RWPE1 (cell line): ENCODE data around the gene CELF4.

Source experiments
- CTCF ChIA-PET: fragments of 350-600 bp; sonication (Branson Sonifier 250); formaldehyde crosslinking; extraction: SDS; loops from one replicate; lab custom pipeline; 2021; lab: Yijun Ruan, JAX
- POLR2A ChIA-PET: fragments of 400-600 bp; formaldehyde crosslinking; extraction: SDS; loops from one replicate; lab custom pipeline; 2020; ENCODE audit warnings: antibody characterized with exemption; ENCODE audit not compliant: low non-redundant PET; lab: Yijun Ruan, JAX
- DNase-seq: peaks from one replicate; pipeline ENCODE4 v3.0.0; 2012; ENCODE audit warnings: low spot score
- H3K27ac ChIP-seq: fragments of 450-650 bp; 2 replicates; pipeline ENCODE4 v1.5.1; 2017
- CTCF ChIP-seq: fragments of 450-650 bp; conservative IDR thresholded peaks from 2 replicates; pipeline ENCODE4 v1.5.1; 2017; ENCODE audit warnings: low read depth, mild to moderate bottlenecking

Gene CELF4

GRCh38 chr18:37567994-37568359, 2.4 kb upstream of the CELF4 start:
- DNase-seq = no peak
- ChIA-PET CTCF (no interaction called here), POLR2A (no interaction called here)
- H3K27ac ChIP-seq = no peak overlapping the region
- no peak for TF ChIP-seq CTCF

- ChIA-PET CTCF (no interaction called here), POLR2A (no interaction called here)
- no peak for TF ChIP-seq CTCF
- H3K27ac ChIP-seq = no peak overlapping the region
- DNase-seq = no peak
Observed at GRCh38 chr18:37567061-37567993, 1.7 kb upstream of the CELF4 start.

DNA sequence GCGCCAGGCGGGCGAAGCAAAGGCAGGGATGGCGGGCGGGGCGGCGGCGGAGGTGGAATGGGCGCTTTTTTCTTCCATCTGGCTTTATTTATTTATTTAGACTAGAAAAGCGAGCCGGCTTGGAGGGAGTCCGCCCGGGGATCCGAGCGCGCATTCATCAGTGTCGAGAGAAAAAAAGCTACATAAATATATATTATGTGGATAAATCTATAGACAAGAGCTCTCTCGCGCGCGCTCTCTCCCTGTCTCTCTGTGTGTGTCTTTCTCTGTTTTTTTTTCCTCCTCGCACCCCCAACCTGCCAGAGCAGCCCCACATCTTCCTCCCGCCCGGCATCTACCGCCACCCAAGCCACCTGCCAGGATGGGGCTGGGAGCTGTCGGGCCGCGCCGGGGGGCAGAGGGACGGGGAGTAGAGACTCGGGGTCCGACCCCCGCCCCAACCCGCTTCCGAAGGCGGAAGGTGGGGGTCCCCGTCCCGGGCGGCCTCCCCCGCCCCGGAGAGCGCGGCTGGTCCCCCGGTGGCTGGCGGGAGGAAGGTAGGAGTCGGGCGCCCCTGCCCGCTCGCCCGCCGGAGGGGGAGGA, 972 bp upstream of the CELF4 start:
- DNase-seq = no peak
- POLR2A ChIA-PET = no interaction called here

GRCh38 chr18:37565977-37566478, 430 bp upstream of the CELF4 start:
- no peak for TF ChIP-seq CTCF
- DNase-seq = peak; percentile 50
- H3K27ac ChIP-seq = no peak overlapping the region
- ChIA-PET CTCF (no interaction called here), POLR2A (no interaction called here)

More for the DNA sequence above, 972 bp upstream of the CELF4 start:
- TF ChIP-seq CTCF = no peak
- H3K27ac ChIP-seq = no peak overlapping the region
- CTCF ChIA-PET = no interaction called here

DNA sequence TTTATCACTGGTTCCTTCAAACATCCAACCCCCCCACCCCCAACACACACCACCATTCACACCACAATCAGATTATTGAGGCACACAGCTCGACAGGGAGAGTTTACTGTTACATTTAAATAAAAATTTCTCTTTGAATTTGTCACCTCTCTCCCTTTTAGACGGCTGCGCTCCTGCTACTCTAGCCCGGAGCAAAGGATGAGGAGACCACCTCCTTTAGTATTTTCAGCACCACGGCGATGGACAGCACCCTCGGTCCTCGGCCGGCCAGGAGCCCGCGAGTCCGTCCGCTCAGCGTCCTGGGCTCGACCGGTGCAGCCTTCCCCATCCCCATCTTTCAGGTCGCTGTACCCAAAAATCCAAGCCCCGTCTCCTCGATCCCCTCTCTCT, 892 bp downstream of the CELF4 start:
- DNase-seq = no peak
- H3K27ac ChIP-seq = no peak overlapping the region
- POLR2A ChIA-PET = no interaction called here
- no peak for TF ChIP-seq CTCF
- CTCF ChIA-PET = no interaction called here

DNA sequence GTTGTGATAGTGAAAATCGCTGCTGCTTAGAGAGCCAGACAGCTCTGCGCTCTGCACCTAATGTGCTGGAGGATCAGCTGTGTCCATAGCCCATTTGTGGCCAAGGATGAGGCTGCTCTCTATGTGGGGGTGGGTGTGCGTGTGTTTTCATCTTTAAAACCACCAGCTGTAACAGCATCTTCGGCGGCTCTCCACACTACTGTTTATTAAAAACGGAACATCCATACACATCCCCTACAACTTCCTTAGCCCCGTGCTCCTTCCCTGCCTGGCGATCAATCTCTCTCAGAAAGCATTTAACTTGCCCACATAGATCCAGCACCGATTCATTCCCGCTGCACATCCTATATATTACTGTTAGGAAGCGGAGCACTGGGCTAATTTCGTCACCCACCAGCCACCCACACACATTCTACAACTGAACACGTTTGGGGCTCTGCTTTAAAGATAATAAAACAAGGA, 1.6 kb downstream of the CELF4 start:
- POLR2A ChIA-PET = no interaction called here
- CTCF ChIA-PET = no interaction called here
- no peak for TF ChIP-seq CTCF
- H3K27ac ChIP-seq = no peak overlapping the region
- DNase-seq = no peak
